ENCODE data around the gene TNK2.
"Not testable (repeated sequence)": the region's sequence is repeated elsewhere in the genome, so short reads cannot be mapped to it uniquely, and the experiment has no call there.

TNK2 gene

DNA sequence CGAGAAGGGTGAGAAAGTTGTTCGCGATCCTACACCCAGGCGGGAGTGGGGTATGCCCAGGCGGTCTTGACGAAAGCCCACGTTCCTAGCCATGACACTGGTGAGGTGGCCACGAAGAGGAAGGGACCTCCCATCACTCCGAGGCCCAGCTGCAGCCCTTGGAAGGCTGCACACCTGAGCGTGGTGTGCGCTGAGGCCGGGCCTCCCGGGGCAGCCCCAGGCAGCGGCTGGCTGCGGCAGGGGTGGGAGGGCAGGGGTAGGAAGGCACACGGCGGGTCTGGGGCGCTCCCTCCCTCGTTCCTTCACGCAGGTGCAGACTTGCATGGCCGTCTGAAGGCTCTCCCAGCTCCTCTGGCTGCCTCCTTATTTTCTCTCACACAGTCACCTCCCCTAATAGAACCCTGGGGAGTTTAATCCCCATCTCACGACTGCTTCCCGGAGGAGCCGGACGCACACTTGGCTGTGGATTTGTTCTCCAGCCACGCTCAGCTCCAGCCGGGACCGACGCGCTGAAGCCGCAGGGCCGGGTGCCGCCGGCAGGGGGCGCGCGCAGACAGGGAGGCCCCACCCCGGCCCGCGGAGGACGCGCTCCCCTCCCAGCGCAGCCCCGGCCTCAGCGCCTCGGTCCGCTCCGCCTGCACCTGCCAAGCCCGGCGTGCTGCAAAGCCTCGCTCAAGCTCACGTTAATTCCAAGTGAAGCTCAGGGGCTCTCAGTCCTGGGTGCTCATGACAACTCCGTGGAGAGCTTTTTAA, 58.9 kb downstream of the TNK2 start:
- DNase-seq (ENCODE audit: low spot score) = no peak

DNA sequence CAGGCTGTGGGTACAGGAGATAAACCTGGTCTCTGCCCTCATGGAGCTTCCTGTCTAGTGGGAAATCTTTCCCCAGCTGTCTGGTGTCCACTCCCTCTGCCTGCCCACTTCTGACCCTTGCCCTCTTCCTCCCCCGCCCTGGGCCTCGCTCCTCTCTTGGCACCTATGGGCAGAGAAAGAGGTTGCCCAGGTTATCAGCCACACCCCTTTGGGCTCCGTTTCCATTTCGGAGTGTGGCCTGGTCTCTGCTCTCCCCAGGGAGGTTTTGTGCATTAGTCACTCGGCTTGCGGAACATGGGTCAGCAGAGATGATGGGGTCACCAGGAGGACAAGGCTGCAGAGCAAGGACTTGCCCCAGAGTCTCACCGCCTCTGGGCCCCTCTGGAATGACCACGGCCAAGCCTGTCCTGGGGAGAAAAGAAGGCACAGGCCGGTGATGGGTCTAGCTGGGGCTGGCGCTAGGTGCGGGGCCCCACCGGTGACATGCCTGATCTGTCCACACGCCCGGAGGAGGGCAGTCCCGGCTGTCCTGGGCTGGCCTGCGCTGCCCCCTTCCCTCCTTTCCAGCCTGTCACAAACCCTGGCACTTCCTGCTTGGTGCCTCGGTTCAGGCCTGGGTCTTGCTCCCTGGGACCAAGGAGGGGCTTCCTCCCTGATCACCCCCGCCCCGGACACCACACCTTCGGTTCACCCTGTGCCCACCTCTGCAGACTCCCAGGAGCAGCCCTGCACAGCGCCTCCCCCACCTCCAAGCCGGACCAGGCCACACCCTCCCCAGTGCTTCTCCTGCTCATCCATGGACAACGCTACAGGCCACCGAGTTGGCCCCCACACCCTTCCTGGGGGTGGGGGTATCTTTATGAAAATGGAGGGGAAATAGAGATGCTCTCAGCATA, 61.0 kb downstream of the TNK2 start:
- DNase-seq (ENCODE audit: low spot score) = no peak

DNA sequence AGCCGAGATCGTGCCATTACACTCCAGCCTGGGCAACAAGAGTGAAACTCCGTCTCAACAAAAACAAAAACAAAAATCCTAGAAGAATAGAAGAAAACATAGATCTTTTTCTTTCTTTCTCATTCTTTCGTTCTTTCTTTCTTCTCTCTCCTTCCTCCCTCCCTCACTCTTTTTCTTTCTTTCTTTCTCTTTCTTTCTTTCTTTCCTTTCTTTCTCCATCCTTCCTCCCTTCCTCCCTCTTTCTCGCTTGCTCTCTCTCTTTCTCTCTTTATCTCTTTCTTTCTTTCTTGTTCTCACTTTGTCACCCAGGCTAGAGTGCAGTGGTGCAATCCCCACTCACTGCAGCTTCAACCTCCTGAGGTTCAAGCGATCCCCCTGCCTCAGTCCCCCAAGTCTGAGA, 62.9 kb downstream of the TNK2 start:
- DNase-seq (ENCODE audit: low spot score) = no peak

DNA sequence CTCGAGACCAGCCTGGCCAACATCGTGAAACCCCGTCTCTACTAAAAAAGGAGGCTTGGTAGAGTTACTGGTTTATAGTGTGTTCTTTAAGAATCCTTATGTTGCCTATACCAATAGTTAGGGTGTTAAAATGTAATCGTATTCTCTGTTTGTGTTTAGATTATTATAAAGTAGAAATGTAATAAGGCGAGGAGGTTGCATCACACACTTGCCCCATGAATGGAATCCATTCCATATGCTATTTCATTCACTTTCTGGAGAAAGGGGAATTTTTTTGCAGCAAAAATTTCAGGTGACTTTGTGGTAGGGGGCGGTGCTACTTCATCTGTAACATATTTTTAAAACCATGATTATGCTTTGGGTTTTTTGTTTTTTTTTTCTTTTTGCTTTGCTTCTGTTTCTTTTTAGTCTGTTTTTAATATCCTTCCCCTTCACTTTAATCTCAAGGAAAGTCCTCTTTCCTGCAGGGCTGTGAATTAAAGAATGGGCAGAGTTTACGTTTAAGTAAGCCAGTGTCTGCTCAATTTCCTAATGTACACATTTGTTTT, 63.6 kb downstream of the TNK2 start:
- DNase-seq (ENCODE audit: low spot score) = no peak

DNA sequence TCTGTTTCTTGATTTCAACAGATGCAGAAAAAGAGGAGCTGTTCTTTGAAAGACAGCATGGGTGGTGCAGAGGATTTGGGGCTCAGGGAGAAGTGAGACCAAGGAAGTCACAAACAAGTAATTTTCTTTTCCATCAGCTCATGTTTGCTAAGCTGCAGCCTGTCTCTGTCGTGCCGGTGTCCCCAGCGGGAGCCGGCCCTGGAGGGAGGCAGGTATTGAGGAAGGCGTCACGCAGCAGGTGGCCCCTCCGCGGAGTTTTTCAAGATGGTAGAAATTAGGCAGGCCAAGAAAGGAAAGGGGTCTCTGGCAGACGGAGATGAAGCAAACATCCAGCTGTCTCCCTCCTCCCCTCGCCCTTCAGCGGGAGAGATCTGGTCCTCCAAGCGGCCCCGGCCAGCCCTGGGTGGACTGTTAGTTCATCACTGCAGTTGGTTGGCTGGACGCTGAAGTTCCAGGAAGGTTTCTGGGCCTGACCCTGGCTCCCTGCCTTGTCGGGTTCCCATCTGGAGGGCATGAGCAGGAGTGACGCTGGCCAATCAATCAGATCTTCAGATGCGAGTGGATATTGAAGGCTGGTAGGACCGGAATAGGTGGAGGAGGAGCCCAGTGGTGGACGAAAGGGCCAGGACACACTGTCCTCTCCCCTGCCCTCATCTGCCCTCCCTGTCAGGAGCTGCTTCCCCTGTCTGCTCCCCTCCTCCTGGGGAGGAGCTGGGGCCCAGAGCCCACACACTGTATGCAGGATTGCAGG, 68.9 kb downstream of the TNK2 start:
- no peak for DNase-seq (ENCODE audit: low spot score)

DNA sequence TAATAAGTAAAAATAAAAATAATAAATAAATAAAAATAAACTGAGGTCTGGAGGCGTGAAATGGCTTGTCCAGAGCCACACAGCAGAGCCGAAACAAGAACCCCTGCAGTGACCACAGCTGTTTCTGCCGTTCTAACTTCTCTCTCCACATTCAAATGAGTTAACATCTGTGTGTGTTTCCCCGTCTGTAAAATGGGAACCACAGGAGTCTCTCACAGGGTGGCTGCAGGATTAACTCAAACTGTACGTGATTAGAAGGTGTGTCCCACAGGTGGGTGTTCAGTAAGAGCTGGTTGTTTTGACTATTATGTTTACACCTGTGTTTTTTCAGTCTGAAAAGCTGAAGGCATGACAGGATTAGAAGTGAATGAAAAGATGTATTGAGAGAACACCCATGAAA, 69.6 kb downstream of the TNK2 start:
- DNase-seq (ENCODE audit: low spot score) = no peak

DNA sequence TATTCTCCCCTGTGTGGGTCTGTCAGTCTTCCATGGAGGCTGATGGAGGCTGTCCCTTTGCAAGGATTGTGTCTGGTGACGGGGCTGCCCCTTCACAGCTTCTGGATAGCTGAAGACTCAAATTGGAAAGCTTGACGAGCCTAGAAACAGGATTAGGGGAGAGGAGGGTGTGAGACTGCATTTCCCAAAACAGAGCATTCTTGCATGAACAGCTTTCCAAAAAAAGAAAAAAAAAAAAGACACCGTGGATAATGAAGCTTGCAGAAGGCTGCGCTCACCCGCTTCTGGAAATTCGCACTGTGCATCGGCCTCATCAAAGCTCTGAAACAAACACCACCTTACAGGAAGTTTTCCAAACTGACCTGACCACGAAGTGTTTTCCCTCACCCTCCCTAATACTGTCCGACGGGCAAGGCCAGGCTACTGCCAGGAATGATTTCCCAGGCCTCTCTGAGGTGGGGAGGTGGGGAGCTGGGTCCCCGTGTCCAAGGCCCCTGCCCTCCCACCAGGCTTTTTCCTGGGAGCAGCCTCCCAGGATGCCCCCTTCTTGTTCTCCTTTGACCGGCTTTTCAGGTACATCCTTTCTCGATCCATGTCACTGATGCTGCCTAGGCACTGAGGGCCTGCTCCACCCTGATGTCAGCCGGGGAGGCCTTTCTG, 71.7 kb downstream of the TNK2 start:
- no peak for DNase-seq (ENCODE audit: low spot score)

DNA sequence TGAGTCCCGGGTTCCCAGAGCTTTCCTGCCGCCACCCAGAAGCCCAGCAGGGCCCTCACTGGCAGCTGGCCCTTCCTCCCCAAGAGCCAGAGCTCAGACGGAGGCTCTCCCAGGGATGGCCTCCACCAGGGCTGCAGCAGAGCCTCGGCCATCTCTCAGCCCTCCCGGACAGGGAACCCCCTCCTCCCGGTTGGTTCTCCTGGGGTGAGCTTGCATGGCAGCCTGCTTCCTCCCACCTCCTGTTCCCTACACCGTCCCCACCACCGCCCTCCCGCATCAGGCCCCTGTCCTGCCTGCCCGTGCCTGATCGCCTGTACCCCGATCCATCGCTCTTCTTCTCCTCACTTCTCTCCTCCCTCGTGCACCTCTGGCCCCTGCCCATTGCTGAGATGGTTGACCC, 72.6 kb downstream of the TNK2 start:
- DNase-seq (ENCODE audit: low spot score) = no peak

DNA sequence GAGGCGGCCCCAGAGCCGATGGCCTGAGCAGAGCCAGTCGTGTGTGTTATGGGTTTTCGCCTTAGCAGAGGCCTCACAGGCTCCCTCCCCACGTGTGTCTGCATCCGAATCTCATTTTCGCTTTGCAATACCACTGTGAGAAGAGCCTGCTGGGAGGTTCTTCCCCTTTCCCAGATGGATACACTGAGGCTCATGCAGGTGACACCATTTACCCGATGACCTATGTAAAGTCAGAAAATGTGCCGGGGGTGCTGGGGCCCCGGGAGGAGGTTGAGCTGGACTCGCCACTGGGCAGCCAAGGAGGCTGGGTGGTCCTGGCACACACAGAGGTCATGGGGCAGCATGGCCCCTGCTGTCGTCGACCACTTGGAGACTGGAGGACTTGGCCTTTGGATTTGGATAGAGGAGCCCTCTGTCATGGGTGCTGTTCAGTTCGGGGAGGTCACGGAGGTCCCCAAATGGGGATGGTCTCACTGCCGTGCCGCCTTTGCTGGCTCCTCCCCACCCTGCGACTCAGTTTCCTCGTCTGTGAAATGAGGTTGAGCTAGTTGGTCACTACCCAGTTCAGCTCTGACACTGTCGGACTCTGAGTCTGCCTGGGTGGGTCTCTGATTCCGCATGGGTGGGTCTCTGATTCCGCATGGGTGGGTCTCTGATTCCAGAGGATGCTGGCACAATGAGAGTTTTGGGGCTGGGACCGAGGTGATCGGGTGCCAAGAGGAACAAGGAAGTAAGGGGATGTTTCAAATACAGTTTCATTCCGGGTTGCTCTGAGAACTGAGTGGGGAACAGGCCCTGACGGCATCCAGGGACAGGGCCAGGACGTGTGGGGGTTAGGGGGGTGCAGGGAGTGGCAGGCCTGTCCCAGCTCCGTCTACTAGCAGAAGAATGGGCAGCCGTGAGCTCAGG, 73.4 kb downstream of the TNK2 start:
- no peak for DNase-seq (ENCODE audit: low spot score)

DNA sequence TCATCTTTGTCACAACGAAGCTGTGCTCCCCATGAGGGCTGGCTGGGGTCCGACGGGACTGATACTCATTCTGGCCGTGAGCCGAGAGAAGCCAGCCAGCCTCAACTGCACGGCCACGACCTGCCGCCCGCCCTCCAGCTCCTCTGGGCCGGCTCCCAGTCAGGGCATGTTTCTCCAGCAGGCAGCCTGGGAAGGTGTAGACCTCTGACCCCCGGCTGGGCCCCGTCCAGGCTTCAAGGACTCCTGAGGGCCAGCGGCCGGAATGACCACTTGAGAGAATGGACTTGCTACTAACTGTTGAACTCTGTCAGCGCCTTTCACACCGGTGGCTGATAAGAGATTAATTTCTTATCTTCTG, 78.5 kb downstream of the TNK2 start:
- DNase-seq (ENCODE audit: low spot score) = no peak

DNA sequence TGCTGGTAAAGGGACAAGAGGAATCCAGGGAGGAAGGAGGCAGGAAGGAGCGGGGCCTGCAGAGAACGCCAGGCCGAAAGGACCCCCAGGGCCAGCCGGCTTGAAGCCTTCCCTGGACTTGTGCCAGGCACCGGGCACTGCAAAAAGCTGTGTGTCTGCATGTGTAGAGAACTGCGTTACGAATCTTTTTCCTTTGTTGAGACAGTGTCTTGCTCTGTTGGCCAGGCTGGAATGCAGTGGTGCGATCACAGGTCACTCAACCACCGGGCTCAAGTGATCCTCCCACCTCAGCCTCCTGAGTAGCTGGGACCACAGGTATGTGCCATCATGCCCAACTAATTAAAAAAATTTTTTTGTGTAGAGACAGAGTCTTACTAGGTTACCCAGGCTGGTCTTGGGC, 79.6 kb downstream of the TNK2 start:
- DNase-seq (ENCODE audit: low spot score) = no peak

DNA sequence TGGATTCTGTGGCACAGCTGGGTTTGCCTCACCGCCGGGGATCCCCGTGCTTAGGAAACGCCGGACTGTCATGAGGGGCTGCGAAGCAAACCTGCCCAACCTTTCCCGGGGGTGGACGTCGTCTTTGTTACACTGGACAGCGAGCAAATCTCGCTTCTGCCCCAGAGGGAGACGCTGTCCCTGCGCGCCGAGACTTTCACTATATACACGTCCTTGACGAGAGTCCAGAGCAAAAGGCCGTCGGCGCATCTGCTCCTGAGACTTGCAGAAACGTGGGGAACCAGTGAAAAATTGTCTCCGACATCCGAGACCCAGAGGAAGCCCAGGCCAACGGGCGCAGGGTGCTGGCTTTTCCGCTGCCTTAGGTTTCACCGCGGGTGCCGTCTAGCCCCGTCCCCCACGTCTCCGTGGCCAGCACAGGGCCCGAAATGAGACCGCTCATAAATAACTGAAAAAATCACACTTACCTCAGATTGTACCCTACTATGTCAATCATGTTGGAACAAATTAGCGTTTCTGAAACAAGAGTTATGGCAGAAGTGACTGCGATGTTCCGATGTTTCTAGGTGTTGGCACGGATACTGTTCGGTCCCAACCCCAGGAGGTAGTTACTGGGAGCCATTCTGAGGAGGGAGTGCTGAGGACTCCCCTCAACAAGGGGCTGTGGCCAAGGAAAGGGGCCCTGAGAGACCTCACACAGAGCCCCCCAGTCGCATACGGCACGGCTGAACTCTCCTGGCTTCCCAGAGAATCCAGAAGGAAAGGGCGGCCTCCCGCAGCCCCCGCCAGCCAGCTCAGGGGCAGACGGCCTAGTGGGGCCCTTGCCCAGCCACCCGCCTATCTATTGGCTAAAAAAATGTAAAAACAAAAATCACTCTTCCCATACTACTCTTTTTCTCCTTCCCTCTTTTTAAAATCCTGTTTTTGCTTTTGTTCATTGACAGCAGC, 82.2 kb downstream of the TNK2 start:
- DNase-seq (ENCODE audit: low spot score) = no peak

DNA sequence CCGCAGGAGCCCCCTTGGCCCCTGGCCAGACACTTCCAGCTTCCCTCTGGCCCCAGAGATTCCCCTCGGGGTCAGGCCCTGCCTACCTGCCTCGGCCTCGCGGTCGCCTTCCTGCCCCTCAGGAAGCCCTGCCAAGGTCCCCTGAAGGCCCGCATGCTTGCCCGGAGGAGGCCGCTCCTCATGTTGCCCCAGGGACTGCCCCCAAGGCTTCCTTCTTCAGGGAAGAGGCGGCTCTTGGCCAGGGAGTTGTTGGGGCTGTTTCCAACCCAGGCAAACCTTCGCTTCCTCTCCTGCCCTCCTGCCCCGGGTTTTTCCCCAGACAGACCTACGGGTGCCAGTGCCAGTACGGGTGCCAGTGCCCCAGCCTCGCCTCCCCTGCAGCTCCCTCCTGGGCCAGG, 83.2 kb downstream of the TNK2 start:
- DNase-seq (ENCODE audit: low spot score) = no peak

DNA sequence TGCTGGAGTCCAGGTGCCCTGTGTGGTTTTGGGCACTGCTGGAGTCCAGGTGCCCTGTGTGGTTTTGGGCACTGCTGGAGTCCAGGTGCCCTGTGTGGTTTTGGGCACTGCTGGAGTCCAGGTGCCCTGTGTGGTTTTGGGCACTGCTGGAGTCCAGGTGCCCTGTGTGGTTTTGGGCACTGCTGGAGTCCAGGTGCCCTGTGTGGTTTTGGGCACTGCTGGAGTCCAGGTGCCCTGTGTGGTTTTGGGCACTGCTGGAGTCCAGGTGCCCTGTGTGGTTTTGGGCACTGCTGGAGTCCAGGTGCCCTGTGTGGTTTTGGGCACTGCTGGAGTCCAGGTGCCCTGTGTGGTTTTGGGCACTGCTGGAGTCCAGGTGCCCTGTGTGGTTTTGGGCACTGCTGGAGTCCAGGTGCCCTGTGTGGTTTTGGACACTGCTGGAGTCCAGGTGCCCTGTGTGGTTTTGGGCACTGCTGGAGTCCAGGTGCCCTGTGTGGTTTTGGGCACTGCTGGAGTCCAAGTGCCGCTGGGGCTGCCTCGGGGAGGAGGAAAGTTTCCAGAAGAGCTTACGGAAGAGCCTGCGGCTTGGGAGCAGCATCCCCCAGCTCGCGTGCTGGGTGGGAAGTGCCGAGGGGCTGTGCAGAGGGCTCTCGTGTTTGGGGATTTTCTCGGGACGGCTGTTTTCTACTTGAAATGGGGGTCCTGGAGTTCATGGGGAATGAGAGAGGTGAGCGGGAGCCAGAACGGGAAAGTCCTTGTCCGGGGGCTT, 83.7 kb downstream of the TNK2 start:
- not testable (repeated sequence) for DNase-seq (ENCODE audit: low spot score)

DNA sequence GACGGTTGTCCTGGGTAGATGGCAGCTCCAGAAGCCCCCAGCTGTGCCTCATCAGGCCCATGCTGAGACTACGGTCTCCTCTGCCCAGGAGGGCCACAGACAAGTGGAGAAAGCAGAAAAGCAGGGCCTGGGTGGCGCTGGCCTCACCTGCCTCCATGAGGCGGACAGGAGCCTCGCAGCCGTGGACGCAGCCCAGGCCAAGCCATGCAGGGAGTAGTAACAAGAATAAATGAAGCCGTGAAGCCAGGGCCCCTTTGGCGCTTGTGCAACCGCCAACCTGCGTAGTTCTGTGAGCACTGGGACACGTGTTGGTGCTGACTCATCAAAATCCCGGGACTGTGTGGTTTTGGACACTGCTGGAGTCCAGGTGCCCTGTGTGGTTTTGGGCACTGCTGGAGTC, 84.4 kb downstream of the TNK2 start:
- DNase-seq (ENCODE audit: low spot score) = no peak

DNA sequence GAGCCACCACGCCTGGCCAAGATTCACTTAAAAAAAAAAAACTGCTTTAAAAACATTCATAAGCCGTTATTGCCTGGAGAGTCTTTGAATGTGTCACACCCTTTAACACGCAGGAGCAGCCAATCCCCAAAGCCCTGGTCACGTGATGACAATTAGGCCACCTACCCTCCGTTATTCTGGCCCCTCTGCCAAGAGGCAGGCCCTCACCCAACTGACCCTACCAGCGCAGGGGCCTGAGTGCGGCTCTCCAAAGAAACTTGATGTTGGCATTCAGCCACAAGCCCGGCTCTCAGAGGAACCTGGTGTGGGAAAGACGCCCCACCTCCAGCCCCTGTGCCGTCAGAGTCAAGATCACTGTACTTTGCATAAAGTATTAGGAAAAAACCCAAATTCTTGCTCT, 85.1 kb downstream of the TNK2 start:
- no peak for DNase-seq (ENCODE audit: low spot score)

DNA sequence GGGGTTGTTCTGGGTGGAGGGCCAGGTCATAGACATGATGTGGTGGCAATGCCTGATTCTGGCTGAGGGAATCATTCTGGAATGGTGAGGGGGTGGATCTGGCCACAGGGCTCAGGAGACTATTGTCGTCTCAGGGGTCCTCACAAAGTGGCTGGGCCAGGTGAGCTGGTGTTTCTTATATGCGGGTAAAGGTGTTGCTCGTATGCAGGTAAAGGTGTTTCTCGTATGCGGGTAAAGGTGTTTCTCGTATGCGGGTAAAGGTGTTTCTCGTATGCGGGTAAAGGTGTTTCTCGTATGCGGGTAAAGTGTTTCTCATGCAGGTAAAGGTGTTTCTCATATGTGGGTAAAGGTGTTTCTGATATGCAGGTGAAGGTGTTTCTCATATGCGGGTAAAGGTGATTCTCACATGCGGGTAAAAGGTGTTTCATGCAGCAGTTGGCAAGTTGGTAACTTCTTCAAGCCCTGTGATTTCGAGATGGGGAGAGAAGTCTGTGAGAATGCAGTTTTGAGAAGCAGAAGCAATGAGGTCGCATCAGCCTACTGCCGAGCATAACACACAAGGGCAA, 86.1 kb downstream of the TNK2 start:
- DNase-seq (ENCODE audit: low spot score) = no peak

DNA sequence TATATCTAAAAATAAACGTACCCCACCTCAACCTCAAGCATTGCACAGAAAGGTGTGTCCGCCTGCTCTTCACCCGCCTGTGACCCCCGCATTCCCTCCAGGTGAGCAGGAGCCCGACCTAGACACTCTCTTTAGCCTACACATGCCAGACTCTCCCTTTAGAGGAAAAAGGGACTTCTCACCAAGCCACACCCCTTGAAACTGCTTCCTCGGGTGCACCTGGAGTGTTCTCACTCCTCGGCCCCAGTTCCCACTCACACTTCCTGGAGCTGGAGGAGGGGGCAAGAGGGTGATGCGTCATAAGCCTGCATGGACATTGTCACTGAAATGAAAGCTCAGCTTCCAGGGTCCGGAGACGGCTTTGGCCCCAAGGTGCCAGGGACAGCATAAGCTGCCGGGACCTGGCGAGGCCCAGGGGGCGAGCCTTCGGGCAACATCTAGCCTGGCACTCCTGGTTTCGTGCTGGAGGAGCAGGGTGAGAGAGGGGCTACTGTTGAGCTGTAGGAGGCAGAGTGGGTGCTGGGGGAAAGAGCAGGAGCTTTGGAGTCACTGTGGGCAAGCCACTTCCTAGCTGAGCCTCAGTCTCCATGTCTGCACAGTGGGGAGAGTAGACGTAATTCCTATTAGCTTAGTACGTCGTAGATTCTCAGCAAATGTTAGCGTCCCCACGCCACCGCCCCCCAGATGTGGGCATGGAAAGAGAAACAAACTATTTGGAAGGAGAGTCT, 86.8 kb downstream of the TNK2 start:
- DNase-seq (ENCODE audit: low spot score) = no peak

Data from CD4-positive, alpha-beta T cell treated with Interleukin-2 at 100 ng/mL for 4 hours (primary cell).